ENCODE data around the gene C2orf72.

- TF ChIP-seq CTCF (IDR thresholded peaks at IDR 0.05; ENCODE audit: low read length), result no peak
- no peak for TF ChIP-seq EZH2phosphoT487 (IDR thresholded peaks at IDR 0.05; ENCODE audit: low read length)
Observed at GRCh38 chr2:231017231-231017598, 20.1 kb upstream of the C2orf72 start.
